ENCODE results near the gene CANX. TPM values are rescaled to one million over a fixed set of nuclear protein-coding genes. Genes with fewer than 3 reads are reported as not detected.

Gene CANX
- total and polyA plus RNA-seq, 9 of the 15 experiments (the other 6 are each of a cell fraction or from before 2014, with no cell fraction given), result 155 to 893 (median 589) TPM

DNA sequence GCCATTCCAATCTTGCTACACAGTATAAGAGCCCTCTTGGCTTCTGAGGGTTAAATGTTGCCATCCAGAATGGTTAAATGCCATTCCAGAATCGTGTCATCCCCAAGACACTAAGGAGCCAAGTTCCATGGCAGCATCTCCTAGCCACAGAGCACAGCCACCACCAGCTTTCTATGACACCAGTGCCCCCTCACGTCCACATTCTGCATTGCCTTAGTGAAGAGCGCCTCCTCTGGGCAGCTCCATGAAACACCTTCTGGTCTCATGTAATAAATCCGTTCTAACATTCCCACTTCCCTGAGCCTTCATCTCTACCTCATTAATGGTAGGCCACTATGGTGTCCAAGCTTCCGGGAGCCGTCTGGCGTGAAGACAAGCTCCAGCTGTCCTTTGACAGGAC, 30.4 kb upstream of the CANX start (continued):
- TF ChIP-seq, protein P1, sequence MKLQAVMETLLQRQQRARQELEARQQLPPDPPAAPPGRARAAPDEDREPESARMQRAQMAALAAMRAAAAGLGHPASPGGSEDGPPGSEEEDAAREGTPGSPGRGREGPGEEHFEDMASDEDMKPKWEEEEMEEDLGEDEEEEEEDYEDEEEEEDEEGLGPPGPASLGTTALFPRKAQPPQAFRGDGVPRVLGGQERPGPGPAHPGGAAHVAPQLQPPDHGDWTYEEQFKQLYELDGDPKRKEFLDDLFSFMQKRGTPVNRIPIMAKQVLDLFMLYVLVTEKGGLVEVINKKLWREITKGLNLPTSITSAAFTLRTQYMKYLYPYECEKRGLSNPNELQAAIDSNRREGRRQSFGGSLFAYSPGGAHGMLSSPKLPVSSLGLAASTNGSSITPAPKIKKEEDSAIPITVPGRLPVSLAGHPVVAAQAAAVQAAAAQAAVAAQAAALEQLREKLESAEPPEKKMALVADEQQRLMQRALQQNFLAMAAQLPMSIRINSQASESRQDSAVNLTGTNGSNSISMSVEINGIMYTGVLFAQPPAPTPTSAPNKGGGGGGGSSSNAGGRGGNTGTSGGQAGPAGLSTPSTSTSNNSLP (IDR thresholded peaks at IDR 0.05; ENCODE audit: borderline replicate concordance, low read depth, low read length), result no peak
- TF ChIP-seq SRSF7 (optimal IDR thresholded peaks at IDR 0.05; ENCODE audit: low read depth, low read length) (no peak), CTBP1 (IDR thresholded peaks at IDR 0.05; ENCODE audit: borderline replicate concordance) (no peak), RBM15 (IDR thresholded peaks at IDR 0.05; ENCODE audit: insufficient read depth, low read length) (no peak), TBP (optimal IDR thresholded peaks at IDR 0.05; ENCODE audit: low read depth, low read length) (no peak), TEAD4 (IDR thresholded peaks at IDR 0.05; ENCODE audit: low read length) (0 out of 2 replicates have a peak, but pooled peaks have one; percentile 27), TEAD4 (CRISPR knock-in tag; IDR thresholded peaks at IDR 0.05; ENCODE audit: borderline replicate concordance) (no peak), RBM14 (IDR thresholded peaks at IDR 0.05; ENCODE audit: borderline replicate concordance, insufficient read depth, low read depth, low read length) (no peak), ESRRB (CRISPR knock-in tag; IDR thresholded peaks at IDR 0.05; ENCODE audit: borderline replicate concordance) (no peak), PYGO2 (tag; IDR thresholded peaks at IDR 0.05) (no peak), PTTG1 (tag; IDR thresholded peaks at IDR 0.05; ENCODE audit: low read depth) (no peak)
- TF ChIP-seq, protein P2, sequence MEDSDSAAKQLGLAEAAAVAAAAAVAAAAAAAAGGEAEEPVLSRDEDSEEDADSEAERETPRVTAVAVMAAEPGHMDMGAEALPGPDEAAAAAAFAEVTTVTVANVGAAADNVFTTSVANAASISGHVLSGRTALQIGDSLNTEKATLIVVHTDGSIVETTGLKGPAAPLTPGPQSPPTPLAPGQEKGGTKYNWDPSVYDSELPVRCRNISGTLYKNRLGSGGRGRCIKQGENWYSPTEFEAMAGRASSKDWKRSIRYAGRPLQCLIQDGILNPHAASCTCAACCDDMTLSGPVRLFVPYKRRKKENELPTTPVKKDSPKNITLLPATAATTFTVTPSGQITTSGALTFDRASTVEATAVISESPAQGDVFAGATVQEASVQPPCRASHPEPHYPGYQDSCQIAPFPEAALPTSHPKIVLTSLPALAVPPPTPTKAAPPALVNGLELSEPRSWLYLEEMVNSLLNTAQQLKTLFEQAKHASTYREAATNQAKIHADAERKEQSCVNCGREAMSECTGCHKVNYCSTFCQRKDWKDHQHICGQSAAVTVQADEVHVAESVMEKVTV (CRISPR knock-in tag; IDR thresholded peaks at IDR 0.05), result peak; percentile 68
- TF ChIP-seq, protein P3, sequence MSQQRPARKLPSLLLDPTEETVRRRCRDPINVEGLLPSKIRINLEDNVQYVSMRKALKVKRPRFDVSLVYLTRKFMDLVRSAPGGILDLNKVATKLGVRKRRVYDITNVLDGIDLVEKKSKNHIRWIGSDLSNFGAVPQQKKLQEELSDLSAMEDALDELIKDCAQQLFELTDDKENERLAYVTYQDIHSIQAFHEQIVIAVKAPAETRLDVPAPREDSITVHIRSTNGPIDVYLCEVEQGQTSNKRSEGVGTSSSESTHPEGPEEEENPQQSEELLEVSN (IDR thresholded peaks at IDR 0.05; ENCODE audit: borderline replicate concordance in 1 of 2, extremely low read depth in 1 of 2, insufficient read depth in 1 of 2, insufficient read length in 1 of 2, low read depth in 1 of 2, low read length in 1 of 2, poor library complexity in 1 of 2, severe bottlenecking in 1 of 2), result no peak
- TF ChIP-seq, protein P4, sequence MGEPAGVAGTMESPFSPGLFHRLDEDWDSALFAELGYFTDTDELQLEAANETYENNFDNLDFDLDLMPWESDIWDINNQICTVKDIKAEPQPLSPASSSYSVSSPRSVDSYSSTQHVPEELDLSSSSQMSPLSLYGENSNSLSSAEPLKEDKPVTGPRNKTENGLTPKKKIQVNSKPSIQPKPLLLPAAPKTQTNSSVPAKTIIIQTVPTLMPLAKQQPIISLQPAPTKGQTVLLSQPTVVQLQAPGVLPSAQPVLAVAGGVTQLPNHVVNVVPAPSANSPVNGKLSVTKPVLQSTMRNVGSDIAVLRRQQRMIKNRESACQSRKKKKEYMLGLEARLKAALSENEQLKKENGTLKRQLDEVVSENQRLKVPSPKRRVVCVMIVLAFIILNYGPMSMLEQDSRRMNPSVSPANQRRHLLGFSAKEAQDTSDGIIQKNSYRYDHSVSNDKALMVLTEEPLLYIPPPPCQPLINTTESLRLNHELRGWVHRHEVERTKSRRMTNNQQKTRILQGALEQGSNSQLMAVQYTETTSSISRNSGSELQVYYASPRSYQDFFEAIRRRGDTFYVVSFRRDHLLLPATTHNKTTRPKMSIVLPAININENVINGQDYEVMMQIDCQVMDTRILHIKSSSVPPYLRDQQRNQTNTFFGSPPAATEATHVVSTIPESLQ (CRISPR knock-in tag; IDR thresholded peaks at IDR 0.05), result no peak
- TF ChIP-seq, protein P5, sequence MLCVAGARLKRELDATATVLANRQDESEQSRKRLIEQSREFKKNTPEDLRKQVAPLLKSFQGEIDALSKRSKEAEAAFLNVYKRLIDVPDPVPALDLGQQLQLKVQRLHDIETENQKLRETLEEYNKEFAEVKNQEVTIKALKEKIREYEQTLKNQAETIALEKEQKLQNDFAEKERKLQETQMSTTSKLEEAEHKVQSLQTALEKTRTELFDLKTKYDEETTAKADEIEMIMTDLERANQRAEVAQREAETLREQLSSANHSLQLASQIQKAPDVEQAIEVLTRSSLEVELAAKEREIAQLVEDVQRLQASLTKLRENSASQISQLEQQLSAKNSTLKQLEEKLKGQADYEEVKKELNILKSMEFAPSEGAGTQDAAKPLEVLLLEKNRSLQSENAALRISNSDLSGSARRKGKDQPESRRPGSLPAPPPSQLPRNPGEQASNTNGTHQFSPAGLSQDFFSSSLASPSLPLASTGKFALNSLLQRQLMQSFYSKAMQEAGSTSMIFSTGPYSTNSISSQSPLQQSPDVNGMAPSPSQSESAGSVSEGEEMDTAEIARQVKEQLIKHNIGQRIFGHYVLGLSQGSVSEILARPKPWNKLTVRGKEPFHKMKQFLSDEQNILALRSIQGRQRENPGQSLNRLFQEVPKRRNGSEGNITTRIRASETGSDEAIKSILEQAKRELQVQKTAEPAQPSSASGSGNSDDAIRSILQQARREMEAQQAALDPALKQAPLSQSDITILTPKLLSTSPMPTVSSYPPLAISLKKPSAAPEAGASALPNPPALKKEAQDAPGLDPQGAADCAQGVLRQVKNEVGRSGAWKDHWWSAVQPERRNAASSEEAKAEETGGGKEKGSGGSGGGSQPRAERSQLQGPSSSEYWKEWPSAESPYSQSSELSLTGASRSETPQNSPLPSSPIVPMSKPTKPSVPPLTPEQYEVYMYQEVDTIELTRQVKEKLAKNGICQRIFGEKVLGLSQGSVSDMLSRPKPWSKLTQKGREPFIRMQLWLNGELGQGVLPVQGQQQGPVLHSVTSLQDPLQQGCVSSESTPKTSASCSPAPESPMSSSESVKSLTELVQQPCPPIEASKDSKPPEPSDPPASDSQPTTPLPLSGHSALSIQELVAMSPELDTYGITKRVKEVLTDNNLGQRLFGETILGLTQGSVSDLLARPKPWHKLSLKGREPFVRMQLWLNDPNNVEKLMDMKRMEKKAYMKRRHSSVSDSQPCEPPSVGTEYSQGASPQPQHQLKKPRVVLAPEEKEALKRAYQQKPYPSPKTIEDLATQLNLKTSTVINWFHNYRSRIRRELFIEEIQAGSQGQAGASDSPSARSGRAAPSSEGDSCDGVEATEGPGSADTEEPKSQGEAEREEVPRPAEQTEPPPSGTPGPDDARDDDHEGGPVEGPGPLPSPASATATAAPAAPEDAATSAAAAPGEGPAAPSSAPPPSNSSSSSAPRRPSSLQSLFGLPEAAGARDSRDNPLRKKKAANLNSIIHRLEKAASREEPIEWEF (CRISPR knock-in tag; IDR thresholded peaks at IDR 0.05), result no peak
